Left cardiac atrium (tissue), 4 donors: Measurements from ENCODE around the gene ANKS1A. TPM values are rescaled to one million over a fixed set of nuclear protein-coding genes. Genes with fewer than 3 reads are reported as not detected.
"Not testable (repeated sequence)": the region's sequence is repeated elsewhere in the genome, so short reads cannot be mapped to it uniquely, and the experiment has no call there.

Source experiments
- ATAC-seq, 2 donors: fragments of 200-7000 bp; cut with Tn5 transposase; one replicate each; pipeline ENCODE4 v1.9.1; 2020; ENCODE audit warnings: mild to moderate bottlenecking in 2 of 2, moderate library complexity in 2 of 2
- DNase-seq: peaks from one replicate; pipeline ENCODE4 v3.0.0-alpha.2; 2020
- intact Hi-C, 2 donors: fragments of 100-400 bp; cut with DNase I; formaldehyde crosslinking; loops; one replicate each; pipeline versions ENCODE4 v1.14.1 to v1.15.1; 2022 to 2023
- total RNA-seq, 2 donors: library from RNA; stranded (reverse); fragmentation: NEBNext Ultra II Directional; extraction: Animal tissue kit (Norgen Biotek cat#: 25700); gene quantifications; one replicate each; pipeline ENCODE4 v1.2.1, GENCODE V29; 2021
- donor health status: DM: no; HTN: yes; CAD: no.
- donor health status: DM: no; HTN: yes; CAD: no; lungs with severe emphysema.
- donor health status: DM: yes; HTN: yes; CAD: no.
- donor health status: Dilated cardiomyopathy.

ANKS1A gene
- total RNA-seq, 2 donors from 2014 or later, result 20.9 to 26.4 TPM

- intact Hi-C loops, result loop anchor here in 1 of 2 donors (10.0 kb wide), 1 partner anchor 94 kb away; the partner anchor contains the start of genes ANKS1A and TAF11
- ATAC-seq, result peak; percentile 28 to 36
These were observed 90.2 kb downstream of the ANKS1A start for GRCh38 chr6:34979218-34979617.

DNA sequence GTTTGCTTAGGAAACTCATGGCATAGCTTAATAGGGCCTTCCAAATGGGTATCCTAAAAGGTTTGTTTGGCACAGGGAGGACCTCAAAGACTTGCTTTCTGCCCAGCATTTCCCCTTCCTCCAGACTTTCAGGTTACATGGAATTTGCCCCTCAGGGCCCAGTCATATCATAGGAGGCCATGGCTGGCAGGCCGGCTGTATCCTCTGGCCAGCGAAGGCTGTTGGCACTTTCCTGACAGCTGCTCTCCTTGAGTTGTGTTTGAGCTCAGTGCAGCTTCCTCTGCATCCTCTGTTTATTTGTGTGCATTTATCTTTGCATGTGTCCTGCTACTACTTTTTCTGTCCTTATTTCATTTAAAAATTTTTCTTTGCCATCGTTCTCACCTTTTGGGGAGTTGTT is 90.9 kb downstream of the ANKS1A start:
- peak in 1 of 2 donors; percentile 53 for ATAC-seq
- intact Hi-C loops, result loop anchor here (10.0 kb wide), 2 partner anchors 95 to 265 kb away; partner anchors contain the start of genes ANKS1A (in 1 of the 2) and TAF11 (in 1 of the 2)
- DNase-seq, result no peak

More at GRCh38 chr6:34979218-34979617, 90.2 kb downstream of the ANKS1A start:
- DNase-seq, result no peak

- intact Hi-C loops, result loop anchor here in 1 of 2 donors (10.0 kb wide), 1 partner anchor 263 kb away; no protein-coding TSS in a partner anchor
- ATAC-seq (no peak), DNase-seq (no peak)
These were observed 92.3 kb downstream of the ANKS1A start for GRCh38 chr6:34981366-34981765.

GRCh38 chr6:34981951-34982350 is 92.9 kb downstream of the ANKS1A start:
- ATAC-seq (no peak), DNase-seq (no peak)
- intact Hi-C loops, result loop anchor here in 1 of 2 donors (10.0 kb wide), 1 partner anchor 263 kb away; no protein-coding TSS in a partner anchor

DNA sequence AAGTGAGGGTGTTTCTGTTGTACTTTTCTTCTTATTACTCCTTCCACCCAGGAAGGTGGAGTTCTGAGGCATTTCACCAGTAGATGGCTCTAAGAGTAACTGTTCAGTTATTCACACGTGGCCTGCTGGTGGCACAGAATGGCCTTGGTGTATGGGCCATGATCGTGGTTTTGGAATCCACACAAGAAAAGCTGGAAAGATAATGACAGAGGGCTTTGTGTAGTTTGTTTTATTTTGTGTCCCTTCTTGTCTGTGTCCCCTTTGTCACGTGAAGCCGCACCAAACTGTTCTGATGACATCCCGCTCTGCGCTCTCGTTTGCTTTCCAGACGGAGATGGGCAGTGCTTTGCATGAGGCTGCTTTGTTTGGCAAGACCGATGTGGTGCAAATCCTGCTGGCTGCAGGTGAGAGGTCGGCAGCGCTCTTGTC is 93.4 kb downstream of the ANKS1A start:
- ATAC-seq (peak in 1 of 2 donors; percentile 62), DNase-seq (no peak)
- intact Hi-C loops, result loop anchor here in 1 of 2 donors (10.0 kb wide), 1 partner anchor 262 kb away; no protein-coding TSS in a partner anchor

- intact Hi-C loops, result loop anchor here in 1 of 2 donors (10.0 kb wide), 1 partner anchor 260 kb away; no protein-coding TSS in a partner anchor
- ATAC-seq (no peak), DNase-seq (no peak)
These were observed 95.4 kb downstream of the ANKS1A start for GRCh38 chr6:34984416-34984815.

- intact Hi-C loops, result loop anchor here (5.0 to 10.0 kb wide), 2 partner anchors 157 to 260 kb away; partner anchors contain the start of gene TCP11 (in 1 of the 2)
- ATAC-seq (no peak), DNase-seq (no peak)
These were observed 96.2 kb downstream of the ANKS1A start for GRCh38 chr6:34985236-34985635.

DNA sequence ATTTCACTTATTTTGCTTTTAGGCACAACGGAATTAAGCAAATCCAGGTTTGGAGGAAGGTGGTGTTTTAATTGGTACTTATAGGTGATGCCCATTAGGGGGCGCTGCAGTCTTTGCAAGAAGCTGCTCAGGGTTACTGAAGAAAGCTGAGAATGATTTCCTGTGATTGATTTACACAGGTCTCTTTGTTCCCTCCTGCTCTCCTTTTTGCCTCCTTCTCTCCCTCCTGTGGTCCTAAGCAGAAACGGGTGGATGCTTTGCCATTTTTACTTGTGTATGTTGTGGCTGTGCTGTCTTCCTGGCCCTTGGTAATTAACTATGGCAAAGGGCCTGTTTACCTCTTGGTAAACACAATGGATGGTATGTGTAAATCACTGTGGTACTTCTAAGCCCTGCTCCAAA is 97.8 kb downstream of the ANKS1A start:
- DNase-seq (peak; percentile 76), ATAC-seq (peak; percentile 79 to 80)
- intact Hi-C loops, result loop anchor here (1.0 to 10.0 kb wide), 3 partner anchors 153 to 258 kb away; partner anchors contain the start of gene TCP11 (in 1 of the 2)

DNA sequence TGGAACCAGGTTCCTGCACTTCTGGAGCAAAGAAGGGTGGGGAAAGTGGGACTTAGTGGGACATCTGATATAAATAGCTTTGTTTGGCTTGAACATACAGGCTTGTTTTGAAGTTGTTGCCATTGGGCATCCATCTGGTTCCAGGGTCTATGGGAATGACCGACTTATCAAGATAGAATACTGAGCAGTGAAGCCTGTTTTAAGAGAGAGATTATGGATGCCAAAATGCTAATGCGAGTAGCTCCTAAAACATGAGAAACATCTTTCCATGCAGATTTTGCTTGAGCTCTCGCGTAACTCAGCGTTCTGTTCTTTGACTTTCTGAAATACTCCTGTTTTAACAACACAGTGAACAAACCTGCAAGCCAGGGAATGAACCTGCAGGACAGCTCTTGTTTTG is 98.5 kb downstream of the ANKS1A start:
- ATAC-seq (no peak), DNase-seq (no peak)
- intact Hi-C loops, result loop anchor here (5.0 to 10.0 kb wide), 2 partner anchors 155 to 257 kb away; partner anchors contain the start of gene TCP11 (in 1 of the 2)

DNA sequence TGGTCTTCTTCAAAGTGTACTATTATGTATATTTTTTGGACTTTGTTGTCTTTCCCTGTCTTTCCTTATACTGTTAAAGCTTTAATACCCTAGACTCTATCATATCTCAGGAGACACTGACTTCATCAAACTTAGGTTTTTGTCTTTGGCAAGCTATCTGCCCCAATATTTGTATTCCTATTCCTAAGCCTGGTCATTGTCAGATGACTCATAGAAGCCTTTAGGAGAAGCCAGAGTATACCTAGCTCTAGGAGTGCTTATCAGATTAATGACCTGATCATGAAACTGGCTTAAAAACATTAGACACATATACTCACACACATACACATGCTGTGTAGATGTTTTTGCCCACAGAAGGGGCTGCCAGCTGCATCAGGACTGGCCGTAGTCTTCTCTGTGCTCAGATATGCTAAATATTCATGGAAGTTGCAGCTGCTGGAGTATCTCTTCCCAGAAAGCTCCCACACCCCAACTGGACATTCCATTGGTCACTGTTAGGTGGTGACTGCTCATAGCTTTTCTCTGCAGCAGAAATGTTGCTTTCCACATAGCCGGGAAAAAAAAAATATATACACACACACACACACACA is 102.0 kb downstream of the ANKS1A start:
- no peak for ATAC-seq
- DNase-seq, result no peak
- intact Hi-C loops, result loop anchor here in 1 of 2 donors (10.0 kb wide), 1 partner anchor 64 kb away; no protein-coding TSS in a partner anchor

- intact Hi-C loops, result loop anchor here in 1 of 2 donors (10.0 kb wide), 1 partner anchor 62 kb away; no protein-coding TSS in a partner anchor
- ATAC-seq, result no peak
- DNase-seq, result no peak
These were observed 103.3 kb downstream of the ANKS1A start for GRCh38 chr6:34992376-34992775.

DNA sequence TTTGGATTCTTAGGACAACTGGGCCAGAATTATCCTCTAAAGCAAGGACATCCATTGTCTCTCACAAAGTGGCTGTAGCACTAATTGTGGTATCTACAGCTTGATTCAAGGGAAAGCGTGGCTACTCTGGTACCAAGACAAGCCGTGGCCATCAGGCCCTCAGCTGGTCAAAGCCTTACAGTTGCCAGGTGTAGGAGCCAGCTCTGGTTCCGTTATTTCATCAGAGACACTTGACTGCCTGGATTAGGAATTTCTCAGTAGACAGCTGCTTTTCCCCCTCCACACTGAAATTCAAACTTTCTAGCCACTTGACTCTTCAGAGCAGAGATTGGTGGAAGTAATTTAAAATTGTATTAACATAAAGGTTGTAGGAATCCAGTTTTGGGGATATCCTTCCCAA is 104.2 kb downstream of the ANKS1A start:
- intact Hi-C loops, result loop anchor here in 1 of 2 donors (10.0 kb wide), 1 partner anchor 62 kb away; no protein-coding TSS in a partner anchor
- DNase-seq (no peak), ATAC-seq (no peak)

GRCh38 chr6:34994693-34995092 is 105.6 kb downstream of the ANKS1A start:
- peak; percentile 30 to 53 for ATAC-seq

DNA sequence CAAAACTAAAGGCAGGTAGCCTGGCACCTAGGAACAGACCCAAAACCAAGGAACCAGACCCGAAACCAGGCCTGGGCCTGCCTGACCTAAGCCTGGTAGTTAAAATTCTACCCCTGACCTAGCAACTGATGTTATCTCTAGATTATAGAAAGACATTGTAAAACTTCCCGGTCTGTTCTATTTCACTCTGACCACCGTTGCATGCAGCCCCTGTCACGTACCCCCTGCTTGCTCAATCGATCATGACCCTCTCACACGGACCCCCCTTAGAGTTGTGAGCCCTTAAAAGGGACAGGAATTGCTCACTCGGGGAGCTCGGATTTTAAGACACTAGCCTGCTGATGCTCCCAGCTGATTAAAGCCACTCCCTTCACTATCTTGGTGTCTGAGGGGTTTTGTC is 109.4 kb downstream of the ANKS1A start:
- intact Hi-C loops, result loop anchor here in 1 of 2 donors (10.0 kb wide), 1 partner anchor 56 kb away; no protein-coding TSS in a partner anchor
- not testable (repeated sequence) for DNase-seq

More at GRCh38 chr6:34994693-34995092, 105.6 kb downstream of the ANKS1A start:
- DNase-seq, result no peak
- intact Hi-C loops, result loop anchor here in 1 of 2 donors (10.0 kb wide), 1 partner anchor 60 kb away; no protein-coding TSS in a partner anchor

GRCh38 chr6:34999153-34999552 is 110.1 kb downstream of the ANKS1A start:
- ATAC-seq, DNase-seq: not testable (repeated sequence)
- intact Hi-C loops, result loop anchor here in 1 of 2 donors (10.0 kb wide), 1 partner anchor 56 kb away; no protein-coding TSS in a partner anchor

More for the DNA sequence above, 109.4 kb downstream of the ANKS1A start:
- not testable (repeated sequence) for ATAC-seq

DNA sequence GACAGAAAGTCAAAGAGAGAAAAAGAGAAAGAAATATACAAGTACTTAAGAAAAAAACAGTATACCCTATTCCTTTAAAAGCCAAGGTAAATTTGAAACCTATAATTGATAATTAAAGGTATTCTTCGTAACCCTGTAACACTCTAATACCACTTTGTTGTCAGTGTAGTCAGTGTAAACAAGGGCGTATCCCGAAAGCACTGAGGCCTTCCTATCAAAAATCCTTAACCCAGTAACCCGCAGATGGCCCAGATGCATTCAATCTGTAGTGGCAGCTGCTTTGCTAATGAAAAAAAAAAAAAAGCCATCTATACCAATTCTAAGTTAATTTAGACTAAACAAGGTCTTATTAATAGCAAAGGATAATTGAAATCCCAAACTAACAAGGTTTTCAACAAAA is 110.9 kb downstream of the ANKS1A start:
- not testable (repeated sequence) for ATAC-seq, DNase-seq
- intact Hi-C loops, result loop anchor here in 1 of 2 donors (10.0 kb wide), 1 partner anchor 55 kb away; no protein-coding TSS in a partner anchor

DNA sequence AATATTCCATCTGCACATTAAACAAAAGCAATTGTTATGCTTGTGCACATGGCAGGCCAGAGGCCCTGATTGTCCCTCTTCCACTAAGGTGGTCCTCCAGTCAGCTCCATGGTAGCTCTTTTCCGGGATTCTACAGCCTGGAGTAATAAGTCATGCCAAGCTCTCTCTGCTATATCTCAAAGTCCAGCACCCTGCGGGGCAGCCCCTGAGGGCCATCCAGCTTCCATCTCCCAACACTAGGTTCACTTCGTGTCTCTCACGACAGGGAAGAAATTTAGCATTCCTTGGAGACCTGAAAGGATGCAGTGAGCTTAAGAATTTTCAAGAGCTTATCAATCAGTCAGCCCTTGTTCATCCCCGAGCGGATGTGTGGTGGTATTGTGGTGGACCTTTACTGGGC is 112.3 kb downstream of the ANKS1A start:
- DNase-seq, intact Hi-C loops, ATAC-seq: not testable (repeated sequence)

- intact Hi-C loops, ATAC-seq, DNase-seq: not testable (repeated sequence)
These were observed 115.0 kb downstream of the ANKS1A start for GRCh38 chr6:35003886-35004530.

DNA sequence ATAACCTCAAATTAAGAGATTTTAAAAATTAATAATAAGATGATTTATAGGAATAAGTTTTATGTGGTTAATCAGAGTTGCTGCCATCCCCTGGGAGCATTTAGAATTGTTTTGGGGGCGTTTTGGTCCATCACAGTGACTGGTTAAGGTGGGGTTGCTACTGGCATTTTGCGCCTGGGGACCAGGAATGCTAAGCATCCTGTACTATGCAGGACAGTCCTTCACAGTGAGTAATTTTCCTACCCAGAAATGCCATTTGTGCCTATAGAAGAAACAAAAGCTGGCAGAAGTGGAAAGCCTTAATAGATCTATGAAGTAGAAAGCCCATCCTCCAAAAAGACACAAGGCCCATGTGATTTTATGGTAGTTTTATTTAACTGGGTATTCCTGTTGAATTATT is 118.0 kb downstream of the ANKS1A start:
- intact Hi-C loops, result no loop called here
- ATAC-seq, result no peak

More for the DNA sequence above, 118.0 kb downstream of the ANKS1A start:
- no peak for DNase-seq
